Germinal center (tissue), 1 donor: ENCODE measurements around the gene C12orf75.
A peak's percentile ranks its signal among the peaks of the same experiment; 100 is the strongest.
"Not testable (repeated sequence)": the region's sequence is repeated elsewhere in the genome, so short reads cannot be mapped to it uniquely, and the experiment has no call there.

Experiments used
- DNase-seq: peaks from one replicate; pipeline ENCODE4 v3.0.0; 2012; ENCODE audit warnings: mixed read lengths, low spot score

The C12orf75 gene

GRCh38 chr12:105336411-105336810, 5.9 kb downstream of the C12orf75 start:
- DNase-seq, result no peak

GRCh38 chr12:105337391-105337790, 6.9 kb downstream of the C12orf75 start:
- no peak for DNase-seq

- no peak for DNase-seq
Measured at GRCh38 chr12:105338966-105339365, 8.5 kb downstream of the C12orf75 start.

GRCh38 chr12:105341010-105341409, 10.5 kb downstream of the C12orf75 start:
- no peak for DNase-seq

- not testable (repeated sequence) for DNase-seq
Measured at GRCh38 chr12:105341620-105342019, 11.1 kb downstream of the C12orf75 start.

GRCh38 chr12:105342464-105342863, 12.0 kb downstream of the C12orf75 start:
- no peak for DNase-seq

- DNase-seq, result no peak
Measured at GRCh38 chr12:105343836-105344235, 13.3 kb downstream of the C12orf75 start.

GRCh38 chr12:105347499-105347898, 17.0 kb downstream of the C12orf75 start:
- DNase-seq, result no peak

- no peak for DNase-seq
Measured at GRCh38 chr12:105348142-105348541, 17.7 kb downstream of the C12orf75 start.

GRCh38 chr12:105348561-105348960, 18.1 kb downstream of the C12orf75 start:
- DNase-seq, result no peak

GRCh38 chr12:105349138-105349537, 18.6 kb downstream of the C12orf75 start:
- no peak for DNase-seq

- no peak for DNase-seq
Measured at GRCh38 chr12:105351523-105351922, 21.0 kb downstream of the C12orf75 start.

GRCh38 chr12:105352052-105352451, 21.6 kb downstream of the C12orf75 start:
- DNase-seq, result peak; percentile 24

- DNase-seq, result no peak
Measured at GRCh38 chr12:105352940-105353635, 22.6 kb downstream of the C12orf75 start.

- DNase-seq, result no peak
Measured at GRCh38 chr12:105355752-105356151, 25.3 kb downstream of the C12orf75 start.

- DNase-seq, result peak; percentile 32
Measured at GRCh38 chr12:105357162-105357691, 26.7 kb downstream of the C12orf75 start.

GRCh38 chr12:105358789-105359188, 28.3 kb downstream of the C12orf75 start:
- DNase-seq, result peak; percentile 46

- DNase-seq, result no peak
Measured at GRCh38 chr12:105359856-105360255, 29.4 kb downstream of the C12orf75 start.

GRCh38 chr12:105363890-105364289, 33.4 kb downstream of the C12orf75 start:
- no peak for DNase-seq

- DNase-seq, result no peak
Measured at GRCh38 chr12:105365231-105365630, 34.7 kb downstream of the C12orf75 start.

GRCh38 chr12:105368047-105368646, 37.7 kb downstream of the C12orf75 start:
- no peak for DNase-seq

- DNase-seq, result no peak
Measured at GRCh38 chr12:105369014-105369413, 38.5 kb downstream of the C12orf75 start.

GRCh38 chr12:105374303-105374702, 43.8 kb downstream of the C12orf75 start:
- DNase-seq, result no peak

- no peak for DNase-seq
Measured at GRCh38 chr12:105377077-105377476, 46.6 kb downstream of the C12orf75 start.
